Measurements from ENCODE around the gene APP.

Gene APP

DNA sequence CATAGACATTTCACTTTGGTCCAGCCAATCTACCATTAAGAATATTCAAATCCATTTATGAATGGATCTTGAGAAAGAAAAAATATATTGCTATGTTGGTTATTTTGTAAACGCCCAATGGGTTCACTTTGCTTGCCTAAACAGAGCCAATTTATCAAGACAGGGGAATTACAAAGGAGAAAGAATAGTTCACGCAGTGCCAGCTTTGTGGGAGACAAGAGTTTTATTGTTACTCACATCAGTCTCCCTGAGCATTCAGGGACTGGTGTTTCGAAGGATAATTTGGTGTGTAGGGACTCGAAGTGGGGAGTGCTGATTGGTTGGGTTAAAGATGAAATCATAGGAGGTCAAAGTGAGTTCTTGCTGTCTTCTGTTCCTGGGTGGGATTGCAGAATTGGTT, 300.5 kb downstream of the APP start:
- TF ChIP-seq CTCF (IDR thresholded peaks at IDR 0.05; ENCODE audit: control insufficient read depth, extremely low read depth, insufficient read depth), result no peak
- H3K4me3 ChIP-seq (ENCODE audit: low read depth, low read length), result no peak overlapping the region
- DNase-seq (ENCODE audit: low read depth), result no peak

GRCh38 chr21:25867061-25867460, 303.5 kb downstream of the APP start:
- TF ChIP-seq CTCF (IDR thresholded peaks at IDR 0.05; ENCODE audit: control insufficient read depth, extremely low read depth, insufficient read depth), result no peak
- DNase-seq (ENCODE audit: low read depth), result no peak
- no peak overlapping the region for H3K4me3 ChIP-seq (ENCODE audit: low read depth, low read length)

- TF ChIP-seq CTCF (IDR thresholded peaks at IDR 0.05; ENCODE audit: control insufficient read depth, extremely low read depth, insufficient read depth), result no peak
- no peak overlapping the region for H3K4me3 ChIP-seq (ENCODE audit: low read depth, low read length)
- no peak for DNase-seq (ENCODE audit: low read depth)
Measured at GRCh38 chr21:25863747-25864146, 306.8 kb downstream of the APP start.

DNA sequence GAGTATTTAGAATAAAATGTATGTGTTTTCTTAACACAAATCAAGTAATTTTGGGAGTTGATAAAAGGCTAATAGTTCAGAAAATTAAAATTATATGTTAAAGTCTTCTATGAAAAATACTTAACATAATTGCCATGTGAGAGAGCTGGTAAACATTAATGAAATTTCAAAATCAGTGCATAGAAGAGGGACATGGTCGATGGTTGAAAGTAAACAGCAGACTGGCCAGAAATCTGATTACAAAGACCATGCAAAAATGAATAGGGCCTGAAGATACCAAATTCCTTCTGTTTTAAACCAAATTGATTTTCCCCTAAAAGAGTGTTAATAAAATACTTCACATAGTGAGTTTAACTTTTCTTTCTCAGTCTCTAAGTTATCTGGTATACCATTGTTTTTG, 307.5 kb downstream of the APP start:
- no peak for TF ChIP-seq CTCF (IDR thresholded peaks at IDR 0.05; ENCODE audit: control insufficient read depth, extremely low read depth, insufficient read depth)
- H3K4me3 ChIP-seq (ENCODE audit: low read depth, low read length), result no peak overlapping the region
- DNase-seq (ENCODE audit: low read depth), result no peak

DNA sequence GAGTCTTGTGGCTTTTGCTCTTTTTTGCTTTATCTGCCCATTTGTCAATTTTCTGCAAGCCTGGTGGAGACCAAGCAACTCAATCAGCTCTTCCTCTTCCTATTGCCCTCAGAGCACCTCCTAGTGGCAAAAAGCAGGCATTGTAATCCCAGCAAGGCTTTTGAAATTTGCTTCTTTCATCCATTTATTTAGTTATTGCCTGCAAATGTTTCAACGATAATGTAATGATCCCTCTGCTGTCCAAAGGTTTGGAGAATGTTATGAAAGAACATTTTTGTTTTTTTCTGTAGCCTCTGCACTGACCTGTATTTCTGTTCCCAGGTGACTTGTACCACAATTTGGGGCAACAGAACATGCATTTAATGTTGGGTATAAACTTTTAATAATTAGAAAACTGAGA, 308.0 kb downstream of the APP start:
- H3K4me3 ChIP-seq (ENCODE audit: low read depth, low read length), result no peak overlapping the region
- DNase-seq (ENCODE audit: low read depth), result no peak
- TF ChIP-seq CTCF (IDR thresholded peaks at IDR 0.05; ENCODE audit: control insufficient read depth, extremely low read depth, insufficient read depth), result peak; percentile 70

GRCh38 chr21:25862112-25862511, 308.5 kb downstream of the APP start:
- no peak for DNase-seq (ENCODE audit: low read depth)
- H3K4me3 ChIP-seq (ENCODE audit: low read depth, low read length), result no peak overlapping the region
- TF ChIP-seq CTCF (IDR thresholded peaks at IDR 0.05; ENCODE audit: control insufficient read depth, extremely low read depth, insufficient read depth), result no peak

GRCh38 chr21:25859235-25859929, 311.2 kb downstream of the APP start:
- no peak for DNase-seq (ENCODE audit: low read depth)
- no peak overlapping the region for H3K4me3 ChIP-seq (ENCODE audit: low read depth, low read length)
- TF ChIP-seq CTCF (IDR thresholded peaks at IDR 0.05; ENCODE audit: control insufficient read depth, extremely low read depth, insufficient read depth), result no peak
